ENCODE results near the gene KRT16. TPM values are rescaled to one million over a fixed set of nuclear protein-coding genes. Genes with fewer than 3 reads are reported as not detected.

The KRT16 gene
- total and polyA plus RNA-seq, 10 of the 15 experiments (the other 5 are each of a cell fraction or from before 2014, with no cell fraction given): 0.07 TPM; not detected in 9

- Histone ChIP-seq H3K9me3 (replicated peaks; ENCODE audit: control insufficient read depth, insufficient read depth, low read length) (no peaks in the 10 kb centered on the region), H2AFZ (ENCODE audit: control insufficient read depth, low read depth, low read length) (no peak overlapping the region), H3K27ac (ENCODE audit: control insufficient read depth, insufficient read depth) (no peak overlapping the region), H3K4me1 (ENCODE audit: control insufficient read depth, insufficient read depth, low read length) (no peaks in the 10 kb centered on the region), H3K79me2 (ENCODE audit: control insufficient read depth, insufficient read depth, low read length) (no peaks in the 10 kb centered on the region), H3K4me2 (ENCODE audit: control insufficient read depth, insufficient read depth) (no peak overlapping the region), H3K36me3 (ENCODE audit: control insufficient read depth in 2 of 2, insufficient read depth in 2 of 2, low read length in 1 of 2) (no peaks in the 10 kb centered on the region), H4K20me1 (ENCODE audit: control insufficient read depth, insufficient read depth) (no peaks in the 10 kb centered on the region), H3K9ac (ENCODE audit: control insufficient read depth, insufficient read depth, low read length) (no peak overlapping the region), H3K4me3 (no peak overlapping the region), H3K27me3 (replicated peaks in 1 of 2; ENCODE audit: control insufficient read depth in 2 of 2, insufficient read depth in 2 of 2, low read length in 1 of 2) (no peaks in the 10 kb centered on the region; a peak in 2 of 4 replicates)
- ChIA-PET RAD21 (ENCODE audit: unreplicated experiment) (interaction anchor here (1.4 to 2.6 kb wide), 2 partner anchors 70 to 84 kb away, joined by 4 to 14 read pairs; no protein-coding TSS in a partner anchor), CTCF (interaction anchor here (0.6 to 1.6 kb wide), 9 partner anchors 9 to 182 kb away, joined by 3 to 6 read pairs (median 3); no protein-coding TSS in a partner anchor), POLR2A (interaction anchor here (0.6 kb wide), 2 partner anchors 82 to 1259 kb away, joined by 4 to 9 read pairs; no protein-coding TSS in a partner anchor), SMC1A (ENCODE audit: uncharacterized antibody, unreplicated experiment) (interaction anchor here (0.9 to 1.4 kb wide), 4 partner anchors 29 to 84 kb away, joined by 3 to 7 read pairs (median 4); no protein-coding TSS in a partner anchor)
- WGBS (ENCODE audit: insufficient coverage, insufficient replicate concordance, low lambda C conversion rate, missing lambda C conversion rate): 19% methylated on average over 5 of the region's 5 CpGs
- intact Hi-C loops (cut with micrococcal nuclease; ENCODE audit: unreplicated experiment): loop anchor here (5.0 kb wide), 1 partner anchor 83 kb away; no protein-coding TSS in a partner anchor
- ATAC-seq: no peak
- in situ Hi-C loops (cut with MboI): no loop called here
- BruUV-seq (replicated peaks): no TSS peak
- TF ChIP-seq SMAD5 (IDR thresholded peaks at IDR 0.05; ENCODE audit: low read depth): no peak
- TF ChIP-seq NFIC (IDR thresholded peaks at IDR 0.05; ENCODE audit: low read depth, low read length): no peak
- no peak for TF ChIP-seq CHD4 (IDR thresholded peaks at IDR 0.05)
- TF ChIP-seq MEF2A (IDR thresholded peaks at IDR 0.05; ENCODE audit: insufficient read depth, low read depth, low read length): no peak
- no peak for TF ChIP-seq PBX3 (IDR thresholded peaks at IDR 0.05; ENCODE audit: insufficient replicate concordance, low read depth, low read length)
- no peak for TF ChIP-seq ZSCAN29 (IDR thresholded peaks at IDR 0.05)
- no peak for FAIRE-seq
- DNase-seq (ENCODE audit: low read depth, low spot score): no peak
These were observed 33.6 kb downstream of the KRT16 start for GRCh38 chr17:41578971-41579370.
